Coronary artery (tissue), 2 donors: ENCODE measurements around the gene DLX6.

ENCODE experiments used
- DNase-seq: peaks from one replicate; pipeline ENCODE4 v3.0.0-alpha.2; 2017; ENCODE audit warnings: low spot score
- H3K27ac ChIP-seq, 2 donors: fragments of 200-600 bp; sonication (generic); one replicate each; pipeline ENCODE4 v1.5.1; 2016 to 2019
- H3K4me3 ChIP-seq: fragments of 200-600 bp; sonication (generic); 2 replicates; pipeline ENCODE4 v1.5.1; 2016; ENCODE audit warnings: mild to moderate bottlenecking, moderate library complexity
- CTCF ChIP-seq: fragments of 200-600 bp; sonication (generic); IDR thresholded peaks from one replicate; pipeline ENCODE4 v1.5.1; 2019; ENCODE audit warnings: antibody characterized with exemption

The DLX6 gene

DNA sequence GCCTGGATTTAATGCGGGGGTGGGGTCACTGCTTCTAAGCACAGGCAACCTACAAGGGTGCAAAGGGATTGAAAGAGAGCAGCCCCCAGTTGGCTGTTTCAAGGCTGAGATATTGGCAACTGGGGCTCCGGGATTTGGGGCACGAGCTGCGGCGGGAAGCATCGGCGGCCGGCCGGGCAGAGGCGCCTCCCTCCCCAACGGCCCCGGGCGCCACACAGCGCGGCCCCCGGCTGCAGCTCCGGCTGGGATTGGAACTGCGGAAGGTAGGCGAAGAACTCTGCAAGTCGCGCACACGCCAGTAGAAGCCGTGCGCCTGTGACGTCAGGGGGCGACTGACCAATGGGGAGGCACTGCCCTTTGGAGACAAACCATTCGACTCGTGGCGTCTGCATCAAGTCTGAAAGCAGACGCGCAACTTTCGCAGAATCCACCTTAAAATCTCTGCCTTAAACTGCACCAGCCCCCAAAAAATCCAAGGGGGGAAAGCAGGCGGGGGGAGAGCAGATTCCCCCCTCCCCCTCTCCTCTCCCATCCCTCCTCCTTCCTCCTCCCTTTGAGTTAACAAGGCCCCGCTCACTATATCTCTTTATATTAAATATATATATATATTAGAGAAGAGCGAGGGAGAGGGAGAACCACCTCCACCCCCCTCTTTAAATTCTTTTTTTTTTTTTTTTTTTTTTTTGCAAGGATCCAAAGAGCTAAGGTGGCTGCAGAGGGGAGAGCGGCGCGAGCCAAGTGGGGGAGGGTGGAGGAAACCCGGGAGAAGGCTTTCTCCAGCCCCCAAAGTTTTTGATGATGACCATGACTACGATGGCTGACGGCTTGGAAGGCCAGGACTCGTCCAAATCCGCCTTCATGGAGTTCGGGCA is at the start of gene DLX6:
Gene DLX6 (plus strand): TSS at position 371 of the 872 bp plus-strand sequence. CDS start 425 bp downstream, at position 796.
- H3K27ac ChIP-seq, result no peak within 1 kb of the TSS
- H3K4me3 ChIP-seq, result peak within 1 kb of the TSS; percentile 66
- no peak for TF ChIP-seq CTCF
- no peak for DNase-seq

GRCh38 chr7:96959135-96959534 is 46.2 kb upstream of the DLX6 start:
- DNase-seq, result no peak
- no peak for TF ChIP-seq CTCF
- H3K27ac ChIP-seq, result no peak overlapping the region
- no peak overlapping the region for H3K4me3 ChIP-seq

DNA sequence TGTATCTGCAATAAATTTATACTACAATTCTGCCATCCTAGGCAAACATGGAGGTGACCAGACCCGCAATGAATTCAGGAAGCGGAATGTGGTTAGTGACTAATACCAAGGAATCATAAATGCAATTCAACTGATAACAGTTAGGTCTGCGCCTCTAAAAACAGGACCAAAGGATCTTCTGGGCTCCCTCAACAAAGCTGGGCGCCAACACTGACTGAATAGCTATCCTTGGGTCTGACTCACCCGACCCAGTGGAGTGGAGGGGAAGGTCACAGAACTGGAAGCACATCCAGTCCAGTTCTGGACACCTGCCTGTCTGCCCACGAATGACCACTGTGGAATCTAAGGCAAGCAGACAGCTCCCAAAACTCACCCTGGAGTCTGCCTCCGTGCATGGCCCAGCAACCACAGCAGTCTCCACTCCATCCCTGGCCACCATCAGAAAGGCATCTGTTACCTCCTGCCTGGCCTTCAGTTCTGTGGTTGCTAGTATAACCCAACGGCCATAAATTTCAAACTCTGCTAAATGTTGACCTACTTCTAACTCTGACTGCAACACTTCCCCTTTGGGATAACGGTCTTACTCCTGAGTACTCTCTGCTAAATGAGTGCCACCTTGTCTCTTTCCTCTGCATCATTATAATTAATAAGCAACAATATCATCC is 43.0 kb upstream of the DLX6 start:
- no peak for DNase-seq
- Histone ChIP-seq H3K27ac (no peak overlapping the region), H3K4me3 (no peak overlapping the region)
- no peak for TF ChIP-seq CTCF

DNA sequence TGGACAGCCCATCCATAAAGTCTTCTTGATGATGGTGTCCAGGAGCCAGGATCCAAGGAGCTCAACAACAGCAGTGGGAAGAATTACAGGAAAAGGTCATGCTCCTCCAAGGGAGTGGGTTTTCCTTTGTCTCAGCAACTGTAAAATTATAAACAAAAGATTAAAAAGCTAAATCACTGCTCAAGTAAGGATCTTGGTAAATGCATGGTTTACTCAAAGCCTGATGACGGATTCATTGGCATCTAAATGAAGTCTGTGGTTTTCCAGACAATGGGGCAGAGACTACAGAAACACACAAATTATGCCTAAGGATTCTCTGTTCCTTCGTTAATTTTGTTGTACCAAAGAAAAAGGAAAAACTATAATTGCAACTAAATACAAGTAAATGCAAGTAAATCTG is 36.4 kb upstream of the DLX6 start:
- Histone ChIP-seq H3K4me3 (no peak overlapping the region), H3K27ac (no peak overlapping the region)
- no peak for DNase-seq
- no peak for TF ChIP-seq CTCF

GRCh38 chr7:96970739-96971138 is 34.6 kb upstream of the DLX6 start:
- no peak for TF ChIP-seq CTCF
- H3K27ac ChIP-seq, result no peak overlapping the region
- no peak for DNase-seq
- no peak overlapping the region for H3K4me3 ChIP-seq

- TF ChIP-seq CTCF, result no peak
- Histone ChIP-seq H3K4me3 (no peak overlapping the region), H3K27ac (no peak overlapping the region)
- DNase-seq, result no peak
Measured at GRCh38 chr7:96973986-96974385, 31.4 kb upstream of the DLX6 start.

GRCh38 chr7:96976106-96976505 is 29.2 kb upstream of the DLX6 start:
- H3K4me3 ChIP-seq, result no peak overlapping the region
- TF ChIP-seq CTCF, result no peak
- DNase-seq, result no peak

More at GRCh38 chr7:96976106-96976505, 29.2 kb upstream of the DLX6 start:
- no peak overlapping the region for H3K27ac ChIP-seq
